ENCODE results near the gene SPCS1.

The SPCS1 gene

DNA sequence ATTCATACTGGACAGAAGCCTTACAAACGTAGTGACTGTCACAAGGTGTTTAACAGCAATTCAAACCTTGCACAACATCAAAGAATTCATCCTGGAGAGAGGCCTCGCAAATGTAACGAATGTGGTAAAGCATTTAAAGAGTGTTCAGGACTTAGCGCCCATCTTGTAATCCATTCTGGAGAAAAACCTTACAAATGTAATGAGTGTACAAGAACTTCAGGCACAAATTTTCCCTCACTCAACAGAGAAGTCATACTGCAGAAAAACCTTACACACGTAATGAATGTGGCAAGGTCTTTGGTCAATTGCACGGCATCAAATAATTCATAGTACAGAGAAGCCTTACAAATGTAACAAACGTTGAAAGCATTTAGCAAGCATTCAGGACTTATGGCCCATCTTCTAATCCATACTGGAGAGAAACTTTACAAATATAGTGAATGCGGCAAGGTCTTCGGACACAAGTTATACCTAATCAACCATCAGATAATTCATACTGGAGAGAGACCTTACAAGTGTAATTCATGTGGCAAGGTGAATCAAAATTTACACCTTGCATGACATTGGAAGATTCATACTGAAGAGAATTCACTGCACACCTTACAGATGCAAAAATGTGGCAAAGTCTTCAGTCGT is 27.5 kb downstream of the SPCS1 start:
- no peak for DNase-seq

DNA sequence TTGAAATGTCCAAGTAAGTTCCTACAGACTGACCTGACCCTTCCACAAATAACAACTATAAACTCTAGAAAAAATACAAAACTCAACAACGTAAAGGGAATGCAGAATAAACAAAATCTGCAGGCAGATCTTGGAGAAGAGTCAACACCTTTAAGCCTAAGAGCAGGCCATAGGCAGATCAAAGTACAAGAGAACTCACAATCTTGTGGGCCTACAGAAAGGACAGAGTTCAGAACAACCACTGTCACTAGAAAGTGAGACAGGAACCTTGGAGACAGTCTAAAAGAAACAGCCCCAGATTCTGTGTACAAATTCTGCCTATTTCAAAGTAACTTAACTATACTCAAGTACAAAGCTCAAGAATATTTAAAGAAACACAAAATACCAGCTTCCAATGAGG is 33.8 kb downstream of the SPCS1 start:
- DNase-seq = no peak

DNA sequence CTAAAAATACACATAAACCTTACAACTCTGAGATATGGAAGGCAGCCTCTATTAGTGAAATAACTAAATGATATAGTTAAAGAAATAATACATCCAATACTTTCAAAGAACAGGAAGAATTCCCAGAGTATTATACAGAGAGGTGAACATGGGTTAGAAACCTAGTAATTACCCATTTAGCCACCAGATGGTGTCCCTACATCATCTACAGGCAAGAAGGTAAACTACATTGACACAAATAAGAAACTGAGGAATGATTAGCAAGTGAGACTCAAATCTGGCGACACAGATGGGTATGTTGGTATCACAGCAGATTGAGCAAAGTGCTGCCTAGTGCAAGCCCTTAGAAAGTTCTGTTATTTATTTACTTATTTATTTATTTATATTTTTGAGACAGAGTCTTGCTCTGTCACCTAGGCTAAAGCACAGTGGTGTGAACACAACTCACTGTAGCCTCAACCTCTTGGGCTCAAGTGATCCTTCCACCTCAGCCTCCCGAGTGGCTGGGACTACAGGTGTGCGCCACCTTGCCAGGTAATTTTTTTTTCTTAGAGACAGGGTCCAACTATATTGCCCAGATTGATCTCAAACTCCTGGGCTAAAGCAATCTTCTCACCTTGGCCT is 36.6 kb downstream of the SPCS1 start:
- DNase-seq = no peak

DNA sequence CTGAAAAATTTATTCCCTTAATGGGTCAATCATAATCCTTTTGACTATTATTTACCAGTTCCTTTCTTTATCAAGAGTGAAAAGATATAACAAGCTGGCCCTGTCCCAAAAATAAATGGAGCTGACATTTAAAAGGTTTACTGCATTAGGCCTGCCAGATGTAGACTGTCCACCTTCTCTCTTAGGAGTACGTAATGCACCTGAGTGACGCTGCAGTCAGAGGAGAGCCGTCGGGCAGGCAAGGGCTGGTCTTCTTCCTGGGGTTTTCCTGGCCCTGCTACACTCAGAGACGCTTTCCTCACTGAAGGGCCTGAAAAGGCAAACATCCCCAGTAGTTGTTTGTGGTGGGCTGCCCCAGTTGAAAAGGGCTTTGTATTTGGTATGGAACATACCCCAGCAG is 37.2 kb downstream of the SPCS1 start:
- DNase-seq = no peak

DNA sequence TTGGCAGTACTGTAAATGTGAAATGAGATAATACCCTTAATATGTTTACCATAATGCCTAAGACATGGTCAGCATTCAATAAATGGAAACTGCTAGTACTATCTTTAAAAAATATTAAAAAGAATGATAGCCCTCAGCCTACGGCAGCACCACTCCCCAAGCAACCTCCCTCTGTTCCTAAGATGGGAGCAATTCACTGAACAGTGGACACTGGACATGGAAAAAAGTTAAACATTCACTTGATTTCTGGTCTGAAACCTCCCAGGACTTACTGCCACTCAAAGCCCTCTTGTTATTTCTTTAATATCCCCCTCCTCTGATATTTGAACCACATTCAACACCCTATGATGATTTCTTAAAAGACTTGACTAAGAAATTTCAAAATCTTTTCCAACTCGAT is 37.8 kb downstream of the SPCS1 start:
- DNase-seq = no peak

DNA sequence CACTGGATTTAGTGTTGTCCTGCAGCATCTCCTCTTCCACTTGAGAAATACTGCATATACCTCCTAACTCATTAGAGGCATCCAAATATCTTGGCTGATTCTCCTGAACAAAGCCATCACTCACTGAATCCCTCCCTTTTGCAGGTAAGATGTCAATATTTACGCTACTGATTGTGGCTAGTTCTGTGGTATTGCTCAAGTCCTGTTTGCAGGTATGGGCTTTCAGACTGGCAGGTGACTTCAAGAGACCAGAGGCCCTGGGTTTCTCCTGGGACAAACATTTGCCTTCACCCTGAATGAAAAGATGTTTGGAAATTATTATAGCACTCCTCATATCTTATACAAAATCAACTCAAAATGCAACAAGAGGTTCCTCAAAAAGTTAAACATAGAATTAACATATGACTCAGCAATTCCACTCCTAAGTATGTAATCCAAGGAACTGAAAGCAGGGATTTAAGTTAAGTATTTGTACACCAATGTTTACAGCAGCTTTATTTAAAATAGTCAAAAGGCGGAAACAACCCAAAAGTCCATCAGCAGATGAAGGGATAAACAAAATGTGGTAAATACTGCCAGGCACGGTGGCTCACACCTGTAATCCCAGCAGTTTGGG is 46.2 kb downstream of the SPCS1 start:
- DNase-seq = no peak

DNA sequence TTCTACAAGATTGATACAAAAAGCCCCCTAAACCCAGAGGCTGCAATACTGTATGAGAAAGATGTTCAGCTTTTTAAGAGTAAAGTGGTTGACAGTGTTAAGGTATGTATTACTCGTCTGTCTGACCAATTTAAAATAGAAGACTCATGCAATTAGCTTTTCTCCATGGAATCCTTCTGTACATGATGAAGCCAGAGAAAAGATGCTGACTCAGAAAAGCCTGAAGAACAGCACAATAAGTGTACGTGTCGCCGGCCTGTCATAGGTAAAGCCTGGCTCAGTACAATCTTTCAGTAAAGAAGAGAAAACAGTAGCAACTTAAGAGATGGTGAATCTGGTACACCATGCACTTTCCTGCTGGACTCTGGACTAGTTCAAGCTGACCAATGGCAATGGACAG is 48.5 kb downstream of the SPCS1 start:
- DNase-seq = no peak

DNA sequence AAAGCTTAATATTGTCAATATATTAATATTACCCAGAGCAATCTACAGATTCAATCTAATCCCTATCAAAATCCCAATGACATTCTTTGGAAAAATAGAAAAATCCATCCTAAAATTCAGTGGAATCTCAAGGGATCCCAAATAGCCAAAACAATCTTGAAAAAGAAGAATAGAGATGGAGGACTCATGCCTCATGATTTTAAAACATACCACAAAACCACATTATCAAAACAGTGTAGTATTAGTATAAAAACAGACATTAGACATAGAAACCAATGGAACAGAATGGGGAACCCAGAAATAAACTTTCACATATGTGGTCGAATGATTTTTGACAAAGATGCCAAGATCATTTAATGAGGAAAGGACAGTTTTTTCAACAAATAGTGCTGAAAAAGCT is 50.2 kb downstream of the SPCS1 start:
- DNase-seq = no peak

All from stimulated activated CD4-positive, alpha-beta T cell treated with anti-CD3 and anti-CD28 coated beads, Interleukin-12 subunit alpha, Interleukin-12 subunit beta, amount 100 ng/mL, for 4 hours (primary cell).